Glutamatergic neuron (in vitro differentiated cells): ENCODE measurements around the gene SSR3. TPM values are rescaled to one million over a fixed set of nuclear protein-coding genes. Genes with fewer than 3 reads are reported as not detected.

Experiments
- DNase-seq: peaks from one replicate; pipeline ENCODE4 v3.0.0; 2022
- H3K27ac Mint-ChIP-seq: one replicate; pipeline ENCODE4 v1.8.0; 2020; ENCODE audit warnings: mild to moderate bottlenecking, mixed read lengths, inconsistent platforms; ENCODE audit not compliant: unreplicated experiment
- H3K27me3 Mint-ChIP-seq: one replicate; pipeline ENCODE4 v1.8.0; 2020; ENCODE audit warnings: mild to moderate bottlenecking, moderate library complexity, mixed read lengths, inconsistent platforms; ENCODE audit not compliant: unreplicated experiment
- H3K36me3 Mint-ChIP-seq: one replicate; pipeline ENCODE4 v1.8.0; 2020; ENCODE audit warnings: mild to moderate bottlenecking, mixed read lengths, inconsistent platforms; ENCODE audit not compliant: unreplicated experiment
- H3K4me1 Mint-ChIP-seq: one replicate; pipeline ENCODE4 v1.8.0; 2020; ENCODE audit warnings: mild to moderate bottlenecking, low read depth, mixed read lengths, inconsistent platforms; ENCODE audit not compliant: unreplicated experiment
- H3K4me3 Mint-ChIP-seq: one replicate; pipeline ENCODE4 v1.8.0; 2020; ENCODE audit warnings: mild to moderate bottlenecking, mixed read lengths, inconsistent platforms; ENCODE audit not compliant: unreplicated experiment
- H3K9me3 Mint-ChIP-seq: one replicate; pipeline ENCODE4 v1.8.0; 2020; ENCODE audit warnings: mild to moderate bottlenecking, moderate library complexity, mixed read lengths, inconsistent platforms; ENCODE audit not compliant: unreplicated experiment
- total RNA-seq: library from RNA; stranded (reverse); fragmentation: NEBNext Ultra II Directional; extraction: Animal tissue kit (Norgen Biotek cat#: 25700); gene quantifications from one replicate; pipeline ENCODE4 v1.2.1, GENCODE V29; 2021; ENCODE audit not compliant: unreplicated experiment
- TF ChIP-seq, protein P1 (sequence below): fragments of 200-600 bp; sonication (generic); IDR thresholded peaks from one replicate; pipeline ENCODE4 v1.5.0; 2021; ENCODE audit not compliant: partially characterized antibody, unreplicated experiment

Gene SSR3
- total RNA-seq, 1 donor from 2014 or later, result 94.5 TPM

DNA sequence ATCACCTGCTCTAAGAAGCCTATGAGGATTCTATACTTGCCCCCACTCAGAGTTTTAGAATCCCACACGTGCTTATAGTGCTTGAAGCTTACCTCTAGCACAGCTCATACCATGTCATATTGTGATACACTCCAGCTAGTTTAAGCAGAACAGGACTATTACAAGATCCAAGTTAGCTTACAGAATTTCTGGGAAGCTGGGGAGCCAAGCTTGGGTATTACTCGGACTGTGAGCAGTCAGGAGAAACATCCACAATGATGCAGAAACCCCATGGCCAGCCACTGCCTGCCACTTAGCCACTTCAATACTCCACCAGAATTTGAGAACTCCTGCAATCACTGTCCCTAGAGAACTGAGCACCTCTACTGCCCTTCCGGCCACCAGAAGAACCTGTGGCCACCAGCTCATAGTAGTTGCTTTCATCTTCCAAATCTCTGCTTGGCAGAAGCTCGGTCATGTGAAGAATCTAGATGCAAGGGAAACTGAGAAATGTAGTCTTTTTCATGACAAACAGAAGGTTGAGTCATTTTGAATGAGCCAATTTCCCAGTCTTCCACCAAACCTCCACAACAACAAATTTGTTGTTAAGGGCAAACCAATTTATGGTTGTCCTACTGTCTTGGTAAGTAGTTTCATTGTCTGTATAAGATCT, 27.7 kb upstream of the SSR3 start:
- no peak overlapping the region for H3K27ac Mint-ChIP-seq
- no peak for DNase-seq

DNA sequence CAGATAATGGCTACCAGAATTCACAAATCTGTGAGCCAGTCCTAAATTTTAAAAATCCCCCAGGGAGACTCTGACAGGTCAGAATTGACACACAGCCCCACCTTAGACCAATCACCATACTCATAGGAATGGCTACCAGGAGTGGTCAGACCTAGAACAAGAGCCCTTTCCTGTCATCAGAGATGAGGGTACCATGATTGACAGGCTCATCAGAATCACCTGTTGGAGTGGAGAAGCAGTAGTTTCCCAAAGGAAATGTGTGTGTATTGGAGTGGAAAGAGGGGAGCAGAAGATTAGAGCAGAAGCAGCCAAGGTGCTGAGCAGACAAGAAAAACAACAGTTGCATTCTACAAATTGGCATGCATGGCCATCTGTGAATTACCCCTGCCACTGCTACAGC, 27.0 kb upstream of the SSR3 start:
- Mint-ChIP-seq H3K9me3 (no peaks in the 10 kb centered on the region), H3K36me3 (no peaks in the 10 kb centered on the region), H3K27me3 (no peaks in the 10 kb centered on the region), H3K27ac (no peak overlapping the region), H3K4me3 (no peak overlapping the region), H3K4me1 (no peaks in the 10 kb centered on the region)
- TF ChIP-seq, protein P1, sequence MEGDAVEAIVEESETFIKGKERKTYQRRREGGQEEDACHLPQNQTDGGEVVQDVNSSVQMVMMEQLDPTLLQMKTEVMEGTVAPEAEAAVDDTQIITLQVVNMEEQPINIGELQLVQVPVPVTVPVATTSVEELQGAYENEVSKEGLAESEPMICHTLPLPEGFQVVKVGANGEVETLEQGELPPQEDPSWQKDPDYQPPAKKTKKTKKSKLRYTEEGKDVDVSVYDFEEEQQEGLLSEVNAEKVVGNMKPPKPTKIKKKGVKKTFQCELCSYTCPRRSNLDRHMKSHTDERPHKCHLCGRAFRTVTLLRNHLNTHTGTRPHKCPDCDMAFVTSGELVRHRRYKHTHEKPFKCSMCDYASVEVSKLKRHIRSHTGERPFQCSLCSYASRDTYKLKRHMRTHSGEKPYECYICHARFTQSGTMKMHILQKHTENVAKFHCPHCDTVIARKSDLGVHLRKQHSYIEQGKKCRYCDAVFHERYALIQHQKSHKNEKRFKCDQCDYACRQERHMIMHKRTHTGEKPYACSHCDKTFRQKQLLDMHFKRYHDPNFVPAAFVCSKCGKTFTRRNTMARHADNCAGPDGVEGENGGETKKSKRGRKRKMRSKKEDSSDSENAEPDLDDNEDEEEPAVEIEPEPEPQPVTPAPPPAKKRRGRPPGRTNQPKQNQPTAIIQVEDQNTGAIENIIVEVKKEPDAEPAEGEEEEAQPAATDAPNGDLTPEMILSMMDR, result no peak
- no peak for DNase-seq

More for the DNA sequence above, 27.7 kb upstream of the SSR3 start:
- H3K4me3 Mint-ChIP-seq, result no peak overlapping the region
- no peaks in the 10 kb centered on the region for H3K9me3 Mint-ChIP-seq
- no peaks in the 10 kb centered on the region for H3K4me1 Mint-ChIP-seq
- no peaks in the 10 kb centered on the region for H3K36me3 Mint-ChIP-seq
- TF ChIP-seq, protein P1, result no peak
- no peaks in the 10 kb centered on the region for H3K27me3 Mint-ChIP-seq

DNA sequence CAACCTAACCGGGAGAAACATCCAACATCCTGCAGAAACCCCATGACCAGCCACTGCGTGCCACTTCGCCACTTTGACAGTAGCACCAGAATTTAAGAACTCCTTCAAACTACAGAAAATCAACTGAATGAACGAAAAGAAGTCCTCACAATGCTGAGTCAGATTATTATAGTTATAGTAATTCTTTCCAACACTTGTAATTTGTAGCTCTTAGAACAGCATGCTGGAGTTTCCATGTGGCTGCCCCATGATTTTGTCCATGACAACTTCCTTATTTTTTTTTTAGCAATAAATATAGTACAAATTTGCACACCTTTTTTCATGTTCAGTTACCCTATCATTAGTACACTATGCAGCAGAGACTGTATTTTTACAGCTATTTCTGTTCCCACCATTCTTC, 26.1 kb upstream of the SSR3 start:
- no peak for DNase-seq
- Mint-ChIP-seq H3K4me1 (no peaks in the 10 kb centered on the region), H3K27me3 (no peaks in the 10 kb centered on the region), H3K9me3 (no peaks in the 10 kb centered on the region), H3K4me3 (no peak overlapping the region), H3K27ac (no peak overlapping the region), H3K36me3 (no peaks in the 10 kb centered on the region)
- TF ChIP-seq, protein P1, result no peak

DNA sequence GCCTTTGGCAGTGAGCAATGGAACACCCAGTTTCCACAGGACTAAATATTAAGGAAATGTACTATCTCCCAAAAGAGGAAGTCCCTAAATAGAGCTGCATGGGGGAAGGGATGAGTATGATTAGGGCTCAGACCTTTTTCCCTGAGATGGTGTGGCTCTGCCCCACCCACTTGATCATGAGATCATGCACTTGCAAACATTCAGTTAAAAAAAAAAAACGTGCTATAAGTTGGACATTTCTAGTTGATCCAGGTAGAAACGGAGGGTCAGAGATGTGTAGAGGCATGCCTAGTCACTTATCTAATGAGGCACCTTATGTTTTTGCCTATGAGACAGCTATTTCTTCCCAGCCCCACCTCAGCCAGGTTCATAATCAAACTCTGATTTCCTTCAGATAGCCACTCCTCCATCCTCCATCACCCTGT, 24.5 kb upstream of the SSR3 start:
- TF ChIP-seq, protein P1, result no peak
- no peaks in the 10 kb centered on the region for H3K4me1 Mint-ChIP-seq
- no peaks in the 10 kb centered on the region for H3K27me3 Mint-ChIP-seq
- no peak for DNase-seq
- no peak overlapping the region for H3K27ac Mint-ChIP-seq
- no peaks in the 10 kb centered on the region for H3K36me3 Mint-ChIP-seq
- no peaks in the 10 kb centered on the region for H3K9me3 Mint-ChIP-seq
- no peak overlapping the region for H3K4me3 Mint-ChIP-seq

DNA sequence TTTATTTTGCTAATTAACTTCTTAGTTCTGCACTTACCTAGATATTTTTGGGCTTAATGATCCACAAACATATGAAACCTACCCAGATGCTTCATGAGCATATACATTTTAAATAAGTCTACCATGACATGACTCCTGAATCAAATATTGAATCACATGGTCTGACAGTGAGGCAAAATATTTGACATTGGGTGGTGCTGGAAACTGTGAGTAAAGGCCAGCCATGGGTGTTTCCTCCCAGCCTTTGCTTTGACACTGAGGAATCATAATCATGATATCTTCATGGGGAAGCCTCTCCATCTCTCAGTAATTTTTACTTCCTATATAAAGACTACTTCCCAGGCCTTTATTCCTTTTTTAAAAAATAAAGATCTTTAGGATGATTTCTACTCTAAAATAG, 22.8 kb upstream of the SSR3 start:
- no peaks in the 10 kb centered on the region for H3K9me3 Mint-ChIP-seq
- TF ChIP-seq, protein P1, result no peak
- no peak overlapping the region for H3K4me3 Mint-ChIP-seq
- no peaks in the 10 kb centered on the region for H3K27me3 Mint-ChIP-seq
- no peak for DNase-seq
- no peaks in the 10 kb centered on the region for H3K36me3 Mint-ChIP-seq
- H3K27ac Mint-ChIP-seq, result no peak overlapping the region
- no peaks in the 10 kb centered on the region for H3K4me1 Mint-ChIP-seq
